Keratinocyte (primary cell): ENCODE measurements around the gene PCSK2.

Experiments used
- CTCF ChIP-seq, 3 experiments: IDR thresholded peaks in 1 of 3; conservative IDR thresholded peaks in 1 of 3; optimal IDR thresholded peaks in 1 of 3; 2 replicates in 2 of 3; 3 replicates in 1 of 3; pipeline versions ENCODE3 to v1.5.1; 2011; ENCODE audit warnings: low read length in 3 of 3, mild to moderate bottlenecking in 3 of 3, moderate library complexity in 2 of 3, control low read depth in 1 of 3, inconsistent platforms in 1 of 3; ENCODE audit not compliant: insufficient read depth in 2 of 3; ENCODE audit errors: extremely low read depth in 1 of 3
- EZH2 ChIP-seq: IDR thresholded peaks from one replicate; pipeline ENCODE4 v1.6.1; 2012; ENCODE audit warnings: inconsistent platforms, mild to moderate bottlenecking, low read length, moderate library complexity

DNA sequence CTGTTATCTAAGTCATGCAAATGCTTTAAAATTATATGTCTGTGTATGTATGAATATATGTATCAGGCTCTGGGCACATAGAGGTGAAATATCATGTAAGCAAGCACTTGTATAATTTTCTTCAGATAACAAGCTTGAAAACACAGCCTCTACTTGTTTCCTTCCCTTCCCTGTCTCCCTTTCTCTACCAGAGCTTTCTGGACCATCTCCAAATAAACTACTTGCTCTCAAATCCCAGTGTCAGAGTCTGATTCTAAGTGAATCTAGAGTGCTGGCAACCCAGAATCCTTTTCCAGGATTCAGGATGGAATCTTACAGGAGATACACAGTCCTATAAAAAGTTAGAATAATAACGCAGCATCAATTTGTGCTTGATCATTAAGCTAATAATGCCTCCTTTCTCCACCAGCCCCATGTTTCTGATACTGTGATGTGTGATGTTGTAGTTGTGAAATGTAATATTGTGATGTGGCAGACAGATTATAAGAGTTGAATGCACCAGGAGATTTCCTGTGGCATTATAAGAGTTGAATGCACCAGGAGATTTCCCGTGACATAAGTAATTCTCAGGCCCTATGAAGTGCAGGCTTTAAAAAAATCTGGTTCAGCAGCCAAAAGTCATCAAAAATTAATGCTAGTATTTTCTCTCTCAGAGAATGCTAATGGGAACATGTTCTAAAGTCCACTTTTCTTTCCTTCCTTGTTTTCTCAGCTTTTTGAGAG, 89.6 kb downstream of the PCSK2 start:
- TF ChIP-seq CTCF (optimal IDR thresholded peaks at IDR 0.05 in 1 of 3, IDR thresholded peaks at IDR 0.05 in 1 of 3, conservative IDR thresholded peaks at IDR 0.05 in 1 of 3; ENCODE audit: extremely low read depth in 1 of 3, insufficient read depth in 2 of 3, low read length in 3 of 3) (no peak), EZH2 (no peak)
